ENCODE measurements around the gene ANKS6. TPM values are rescaled to one million over a fixed set of nuclear protein-coding genes. Genes with fewer than 3 reads are reported as not detected.

Gene ANKS6
- total RNA-seq, 1 donor from 2014 or later: 4.4 TPM

- ATAC-seq: no peak
- no peak for DNase-seq (ENCODE audit: missing footprints)
- intact Hi-C loops (cut with DNase I): no loop called here
Observed at GRCh38 chr9:98821831-98822230, 25.5 kb upstream of the ANKS6 start.

- intact Hi-C loops (cut with DNase I): no loop called here
- ATAC-seq (no peak), DNase-seq (ENCODE audit: missing footprints) (no peak)
Observed at GRCh38 chr9:98819231-98819630, 22.9 kb upstream of the ANKS6 start.

DNA sequence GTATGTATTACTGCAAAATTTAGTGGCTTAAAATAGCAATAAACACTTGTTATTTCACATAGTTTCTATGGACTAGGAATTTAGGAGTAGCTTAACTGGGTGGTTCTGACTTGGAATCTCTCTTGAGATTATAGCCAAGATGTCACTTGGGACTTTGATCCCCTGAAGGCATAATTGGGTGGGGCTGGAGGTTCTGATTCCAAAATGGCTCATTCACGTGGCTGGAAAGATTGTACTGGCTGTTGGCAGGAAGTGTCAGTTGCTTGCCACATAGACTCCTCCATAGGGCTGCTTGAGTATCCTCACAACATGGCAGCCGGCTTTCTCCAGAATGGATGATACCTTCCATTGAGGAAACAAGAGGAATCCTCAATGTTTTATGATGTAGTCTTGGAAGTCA is 22.4 kb upstream of the ANKS6 start:
- no peak for DNase-seq (ENCODE audit: missing footprints)
- no peak for ATAC-seq
- intact Hi-C loops (cut with DNase I): no loop called here

DNA sequence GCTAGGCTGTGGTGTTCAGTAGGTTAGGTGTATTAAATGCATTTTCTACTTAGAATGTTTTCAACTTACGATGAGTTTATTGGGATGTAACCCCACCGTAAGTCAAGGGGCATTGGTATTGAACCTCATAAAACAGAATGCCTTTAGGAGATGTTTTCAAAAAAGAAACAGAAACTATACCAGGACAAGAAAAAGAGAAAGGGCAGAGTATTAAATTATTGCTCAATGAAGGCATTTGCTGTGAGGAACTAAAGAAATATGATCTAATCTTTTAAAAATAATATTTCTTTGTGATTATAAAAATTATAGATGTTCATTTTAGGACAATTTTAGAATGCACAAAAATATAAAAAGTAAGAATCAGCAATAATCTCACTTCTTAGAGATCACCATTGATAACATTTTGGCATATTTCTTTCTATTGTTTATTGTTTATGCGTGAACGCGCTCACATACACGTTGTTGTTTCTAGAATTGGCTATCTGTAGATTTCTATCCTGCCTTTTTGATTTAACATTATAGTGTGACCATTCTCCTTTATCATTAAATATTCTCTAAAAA is 19.1 kb upstream of the ANKS6 start:
- intact Hi-C loops (cut with DNase I): no loop called here
- DNase-seq (ENCODE audit: missing footprints) (no peak), ATAC-seq (no peak)

- intact Hi-C loops (cut with DNase I): no loop called here
Observed at GRCh38 chr9:98811051-98811650, 14.8 kb upstream of the ANKS6 start.

GRCh38 chr9:98810102-98810842 is 13.9 kb upstream of the ANKS6 start:
- DNase-seq (ENCODE audit: missing footprints): no peak
- ATAC-seq: no peak
- intact Hi-C loops (cut with DNase I): no loop called here

More at GRCh38 chr9:98811051-98811650, 14.8 kb upstream of the ANKS6 start:
- no peak for ATAC-seq
- DNase-seq (ENCODE audit: missing footprints): no peak

DNA sequence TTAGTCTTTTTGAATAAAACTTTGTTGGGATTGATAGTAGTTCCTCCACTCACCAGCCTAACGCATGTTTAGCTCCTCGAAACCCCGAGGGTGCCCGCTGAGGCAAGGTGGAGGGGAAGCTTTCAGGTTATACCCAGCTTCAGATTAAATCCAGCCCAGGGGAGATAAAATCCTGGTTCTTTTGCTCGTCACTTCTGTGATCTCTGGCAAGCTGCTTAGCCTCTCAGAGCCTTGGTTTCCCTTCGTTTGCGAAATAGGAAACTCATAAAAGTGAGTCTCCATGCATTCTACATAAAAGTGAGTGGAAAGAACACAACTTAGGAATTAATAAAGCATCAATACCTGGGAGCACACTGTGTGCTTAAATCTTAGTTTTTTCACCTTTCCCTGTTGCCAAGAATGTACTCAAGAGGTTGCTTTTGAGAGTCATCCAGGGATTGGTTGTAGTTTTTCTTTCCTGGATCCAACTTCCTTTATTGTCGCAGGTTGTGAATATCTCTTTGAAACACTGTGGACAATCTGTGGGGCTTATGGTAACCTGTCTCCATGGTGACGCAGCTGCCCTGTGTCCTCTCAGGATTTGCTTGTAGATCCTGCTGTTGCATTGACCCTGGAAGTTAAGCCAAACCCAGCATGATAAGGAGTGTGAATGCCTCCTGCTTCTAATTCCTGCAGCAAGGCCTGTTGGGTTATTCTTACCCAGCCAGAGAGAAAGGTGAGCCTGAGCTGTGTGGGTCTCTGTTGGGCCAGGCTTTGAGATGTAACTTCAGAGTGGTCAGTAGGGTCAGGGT is 13.2 kb upstream of the ANKS6 start:
- no peak for DNase-seq (ENCODE audit: missing footprints)
- ATAC-seq: no peak
- intact Hi-C loops (cut with DNase I): no loop called here

DNA sequence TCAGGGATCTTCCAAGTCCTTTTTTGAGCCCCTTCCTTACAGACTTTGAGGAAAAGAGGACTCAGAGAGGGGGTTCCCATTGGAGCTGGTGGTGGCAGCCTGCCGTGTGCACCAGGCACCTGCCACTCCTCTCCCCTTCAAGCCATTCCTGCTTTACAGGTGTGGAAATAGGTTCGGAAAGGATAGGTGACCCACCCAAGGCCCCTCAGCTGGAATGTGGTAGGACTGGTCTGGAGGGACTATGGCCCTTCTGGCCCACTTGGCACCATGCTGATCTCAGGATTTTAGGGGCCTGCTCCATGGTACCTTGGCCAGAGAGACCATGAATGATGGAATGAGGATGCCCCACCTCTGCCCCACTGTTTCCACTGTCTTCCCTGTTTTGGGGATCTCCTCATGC is 12.5 kb upstream of the ANKS6 start:
- ATAC-seq: no peak
- intact Hi-C loops (cut with DNase I): no loop called here
- no peak for DNase-seq (ENCODE audit: missing footprints)

- intact Hi-C loops (cut with DNase I): no loop called here
- ATAC-seq: no peak
- no peak for DNase-seq (ENCODE audit: missing footprints)
Observed at GRCh38 chr9:98808411-98808815, 12.1 kb upstream of the ANKS6 start.

- DNase-seq (ENCODE audit: missing footprints) (no peak), ATAC-seq (peak; percentile 20)
- intact Hi-C loops (cut with DNase I): no loop called here
Observed at GRCh38 chr9:98807814-98808195, 11.4 kb upstream of the ANKS6 start.

- intact Hi-C loops (cut with DNase I): no loop called here
- DNase-seq (ENCODE audit: missing footprints): no peak
Observed at GRCh38 chr9:98807070-98807813, 10.9 kb upstream of the ANKS6 start, which contains the start of gene GALNT12. TSS of gene GALNT12 (plus strand) at chr9:98807670. CDS start at chr9:98807699, 29 bp downstream.

DNA sequence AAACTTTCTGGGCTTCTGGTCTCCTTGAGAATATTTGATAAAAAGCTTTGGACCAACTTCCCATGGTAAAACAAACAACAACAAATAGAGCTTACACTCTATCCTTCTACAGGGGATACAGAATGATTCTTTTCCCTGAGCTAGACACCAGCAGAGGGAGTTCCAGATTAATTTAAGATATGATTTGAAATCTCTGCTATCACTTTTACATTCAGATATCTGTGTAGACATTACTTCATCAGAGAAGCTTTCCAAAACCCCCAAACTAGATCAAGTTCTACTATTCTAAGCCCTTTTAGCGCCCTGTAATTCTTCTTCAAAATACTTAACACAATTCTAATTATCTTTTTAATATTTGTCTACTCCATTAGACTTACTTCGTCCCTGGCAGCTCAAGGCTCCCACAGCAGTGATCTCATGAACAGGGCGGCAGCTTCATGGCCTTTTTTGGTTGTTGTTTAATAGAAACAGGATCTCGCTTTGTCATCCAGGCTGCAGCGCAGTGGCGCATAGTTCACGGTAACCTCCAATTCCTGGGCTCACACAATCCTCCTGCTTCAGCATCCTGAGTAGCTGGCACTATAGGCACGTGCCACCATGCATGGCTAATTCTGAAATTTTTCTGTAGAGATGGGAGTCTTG is 10.2 kb upstream of the ANKS6 start:
- DNase-seq (ENCODE audit: missing footprints) (no peak), ATAC-seq (no peak)
- intact Hi-C loops (cut with DNase I): no loop called here

More at GRCh38 chr9:98807070-98807813, 10.9 kb upstream of the ANKS6 start, which contains the start of gene GALNT12:
- peak; percentile 40 for ATAC-seq

GRCh38 chr9:98805506-98806272 is 9.3 kb upstream of the ANKS6 start:
- DNase-seq (ENCODE audit: missing footprints): no peak
- intact Hi-C loops (cut with DNase I): no loop called here
- no peak for ATAC-seq

GRCh38 chr9:98804083-98804482 is 7.7 kb upstream of the ANKS6 start:
- intact Hi-C loops (cut with DNase I): no loop called here
- DNase-seq (ENCODE audit: missing footprints): no peak
- ATAC-seq: no peak

DNA sequence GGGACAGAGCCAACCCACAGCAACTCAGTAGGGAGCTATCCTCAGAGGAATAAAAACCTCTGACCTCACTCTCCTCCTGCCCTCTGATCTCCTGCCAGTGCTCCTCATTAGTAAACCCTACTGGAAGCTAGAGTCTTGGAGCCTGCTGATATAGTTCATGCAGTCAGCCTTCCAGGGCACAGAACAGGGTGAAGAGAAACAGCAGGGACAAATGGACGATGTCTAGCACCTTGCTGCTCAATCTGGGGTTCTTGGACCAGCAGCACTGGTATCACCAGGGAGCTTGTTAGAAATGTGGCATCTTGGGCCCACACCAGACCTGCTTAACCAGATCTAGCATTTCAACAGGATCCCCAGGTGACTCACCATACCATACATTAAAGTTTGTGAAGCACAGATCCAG is 5.6 kb upstream of the ANKS6 start:
- intact Hi-C loops (cut with DNase I): no loop called here
- DNase-seq (ENCODE audit: missing footprints) (no peak), ATAC-seq (no peak)

DNA sequence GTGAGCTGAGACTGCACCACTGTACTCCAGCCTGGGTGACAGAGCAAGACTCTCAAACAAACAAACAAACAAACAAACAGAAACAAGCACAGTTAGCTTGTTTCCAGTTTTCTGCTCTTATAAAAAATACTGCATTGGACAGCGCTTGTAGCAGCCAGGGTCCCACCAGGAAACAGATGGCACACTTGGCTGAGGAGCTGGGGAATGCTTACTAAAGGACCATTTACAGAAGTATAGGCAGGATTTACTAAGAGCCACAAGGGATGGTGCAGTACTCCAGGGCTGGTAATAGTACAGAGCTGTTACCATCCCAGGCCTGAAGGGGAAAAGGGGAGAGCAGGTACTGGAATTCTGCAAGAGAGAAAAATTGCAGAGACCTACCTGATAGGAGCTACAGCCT is 5.2 kb upstream of the ANKS6 start:
- no peak for ATAC-seq
- no peak for DNase-seq (ENCODE audit: missing footprints)
- intact Hi-C loops (cut with DNase I): no loop called here

- DNase-seq (ENCODE audit: missing footprints): no peak
- intact Hi-C loops (cut with DNase I): no loop called here
- ATAC-seq: no peak
Observed at GRCh38 chr9:98798254-98798653, 1.9 kb upstream of the ANKS6 start.

DNA sequence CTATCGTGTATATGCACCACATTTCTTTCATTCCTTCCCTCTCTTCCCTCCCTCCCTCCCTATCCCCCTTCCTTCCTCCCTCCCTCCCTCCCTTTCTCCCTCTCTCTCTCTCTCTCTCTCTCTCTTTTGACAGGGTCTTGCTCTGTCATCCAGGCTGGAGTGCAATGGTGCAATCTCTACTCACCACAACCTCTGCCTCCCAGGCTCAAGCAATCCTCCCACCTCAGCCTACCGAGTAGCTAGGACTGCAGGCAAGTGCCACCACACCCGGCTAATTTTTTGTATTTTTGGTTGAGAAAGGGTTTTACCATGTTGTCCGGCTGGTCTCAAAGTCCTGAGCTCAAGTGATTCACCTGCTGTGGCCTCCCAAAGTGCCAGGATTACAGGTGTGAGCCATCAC is 1.1 kb upstream of the ANKS6 start:
- DNase-seq (ENCODE audit: missing footprints) (no peak), ATAC-seq (no peak)
- intact Hi-C loops (cut with DNase I): no loop called here

Data from Right ventricle myocardium inferior (tissue), 1 donor.